ENCODE results near the gene ERP27. TPM values are rescaled to one million over a fixed set of nuclear protein-coding genes. Genes with fewer than 3 reads are reported as not detected.

ERP27 gene
- total and polyA plus RNA-seq, 2 donors (not counting 1 experiment from before 2014, with no cell fraction given) = 0.10 to 0.17 TPM

DNA sequence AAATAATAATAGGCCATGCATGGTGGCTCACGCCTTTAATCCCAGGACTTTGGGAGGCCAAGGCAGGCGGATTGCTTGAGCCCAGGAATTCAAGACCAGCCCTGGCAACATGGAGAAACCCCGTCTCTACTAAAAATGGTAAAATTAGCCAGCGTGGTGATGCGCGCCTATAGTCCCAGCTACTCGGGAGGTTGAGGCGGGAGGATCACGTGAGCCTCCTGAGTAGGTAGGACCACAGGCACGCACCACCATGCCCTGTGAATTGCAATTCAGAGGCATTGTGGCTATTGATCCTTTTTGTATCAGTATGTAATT, 20.7 kb upstream of the ERP27 start:
- H3K4me1 ChIP-seq (ENCODE audit: control insufficient read depth, extremely low read depth, insufficient read depth, low read length) = peaks cover 5% of the 10 kb centered on the region
- H3K79me2 ChIP-seq (ENCODE audit: control insufficient read depth, insufficient read depth, low read length) = no peaks in the 10 kb centered on the region
- DNase-seq (ENCODE audit: low read depth in 2 of 2) = no peak
- H3K9me3 ChIP-seq (ENCODE audit: control insufficient read depth, insufficient read depth, low read depth, low read length) = no peaks in the 10 kb centered on the region
- H3K27me3 ChIP-seq (ENCODE audit: control insufficient read depth, insufficient read depth, low read length) = no peaks in the 10 kb centered on the region
- H3K4me2 ChIP-seq (ENCODE audit: extremely low read depth, insufficient read depth, low read length) = no peak overlapping the region
- no peak for TF ChIP-seq EZH2 (IDR thresholded peaks at IDR 0.05; ENCODE audit: low read length, missing control alignments)
- TF ChIP-seq, protein P1, sequence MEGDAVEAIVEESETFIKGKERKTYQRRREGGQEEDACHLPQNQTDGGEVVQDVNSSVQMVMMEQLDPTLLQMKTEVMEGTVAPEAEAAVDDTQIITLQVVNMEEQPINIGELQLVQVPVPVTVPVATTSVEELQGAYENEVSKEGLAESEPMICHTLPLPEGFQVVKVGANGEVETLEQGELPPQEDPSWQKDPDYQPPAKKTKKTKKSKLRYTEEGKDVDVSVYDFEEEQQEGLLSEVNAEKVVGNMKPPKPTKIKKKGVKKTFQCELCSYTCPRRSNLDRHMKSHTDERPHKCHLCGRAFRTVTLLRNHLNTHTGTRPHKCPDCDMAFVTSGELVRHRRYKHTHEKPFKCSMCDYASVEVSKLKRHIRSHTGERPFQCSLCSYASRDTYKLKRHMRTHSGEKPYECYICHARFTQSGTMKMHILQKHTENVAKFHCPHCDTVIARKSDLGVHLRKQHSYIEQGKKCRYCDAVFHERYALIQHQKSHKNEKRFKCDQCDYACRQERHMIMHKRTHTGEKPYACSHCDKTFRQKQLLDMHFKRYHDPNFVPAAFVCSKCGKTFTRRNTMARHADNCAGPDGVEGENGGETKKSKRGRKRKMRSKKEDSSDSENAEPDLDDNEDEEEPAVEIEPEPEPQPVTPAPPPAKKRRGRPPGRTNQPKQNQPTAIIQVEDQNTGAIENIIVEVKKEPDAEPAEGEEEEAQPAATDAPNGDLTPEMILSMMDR (conservative IDR thresholded peaks at IDR 0.05 in 1 of 2, IDR thresholded peaks at IDR 0.05 in 1 of 2; ENCODE audit: low read depth in 1 of 2, low read length in 2 of 2) = no peak
- no peak overlapping the region for H3K9ac ChIP-seq (ENCODE audit: insufficient read depth, low read length)
- H3K4me3 ChIP-seq (replicated peaks in 1 of 4; ENCODE audit: control extremely low read depth in 1 of 4, insufficient read depth in 1 of 4, low read depth in 3 of 4, low read length in 4 of 4) = no peak overlapping the region
- H4K20me1 ChIP-seq (ENCODE audit: control insufficient read depth, extremely low read depth, insufficient read depth, low read length) = no peaks in the 10 kb centered on the region
- H3K27ac ChIP-seq (ENCODE audit: insufficient read depth, low read length) = no peak overlapping the region
- H2AFZ ChIP-seq (ENCODE audit: low read length) = no peak overlapping the region
- no peaks in the 10 kb centered on the region for H3K36me3 ChIP-seq (ENCODE audit: control insufficient read depth, insufficient read depth, low read length)

GRCh38 chr12:14958361-14959125, 20.2 kb upstream of the ERP27 start:
- peak overlapping the region; percentile 36 for H3K4me2 ChIP-seq (ENCODE audit: extremely low read depth, insufficient read depth, low read length)
- DNase-seq (ENCODE audit: low read depth in 2 of 2) = no peak

GRCh38 chr12:14957551-14958168, 19.3 kb upstream of the ERP27 start:
- Histone ChIP-seq H4K20me1 (ENCODE audit: control insufficient read depth, extremely low read depth, insufficient read depth, low read length) (no peaks in the 10 kb centered on the region), H3K36me3 (ENCODE audit: control insufficient read depth, insufficient read depth, low read length) (no peaks in the 10 kb centered on the region), H3K9me3 (ENCODE audit: control insufficient read depth, insufficient read depth, low read depth, low read length) (no peaks in the 10 kb centered on the region), H3K4me2 (ENCODE audit: extremely low read depth, insufficient read depth, low read length) (peak overlapping the region; percentile 36), H3K79me2 (ENCODE audit: control insufficient read depth, insufficient read depth, low read length) (no peaks in the 10 kb centered on the region), H2AFZ (ENCODE audit: low read length) (peak overlapping the region; percentile 60), H3K9ac (ENCODE audit: insufficient read depth, low read length) (no peak overlapping the region), H3K4me1 (ENCODE audit: control insufficient read depth, extremely low read depth, insufficient read depth, low read length) (peaks cover 5% of the 10 kb centered on the region), H3K27ac (ENCODE audit: insufficient read depth, low read length) (no peak overlapping the region), H3K27me3 (ENCODE audit: control insufficient read depth, insufficient read depth, low read length) (no peaks in the 10 kb centered on the region), H3K4me3 (replicated peaks in 1 of 4; ENCODE audit: control extremely low read depth in 1 of 4, insufficient read depth in 1 of 4, low read depth in 3 of 4, low read length in 4 of 4) (no peak overlapping the region)
- no peak for DNase-seq (ENCODE audit: low read depth in 2 of 2)
- no peak for TF ChIP-seq EZH2 (IDR thresholded peaks at IDR 0.05; ENCODE audit: low read length, missing control alignments)
- TF ChIP-seq, protein P1 (conservative IDR thresholded peaks at IDR 0.05 in 1 of 2, IDR thresholded peaks at IDR 0.05 in 1 of 2; ENCODE audit: low read depth in 1 of 2, low read length in 2 of 2) = no peak

More at GRCh38 chr12:14958361-14959125, 20.2 kb upstream of the ERP27 start:
- H3K27me3 ChIP-seq (ENCODE audit: control insufficient read depth, insufficient read depth, low read length) = no peaks in the 10 kb centered on the region
- no peaks in the 10 kb centered on the region for H4K20me1 ChIP-seq (ENCODE audit: control insufficient read depth, extremely low read depth, insufficient read depth, low read length)
- no peak overlapping the region for H3K4me3 ChIP-seq (replicated peaks in 1 of 4; ENCODE audit: control extremely low read depth in 1 of 4, insufficient read depth in 1 of 4, low read depth in 3 of 4, low read length in 4 of 4)
- no peak overlapping the region for H3K27ac ChIP-seq (ENCODE audit: insufficient read depth, low read length)
- H3K36me3 ChIP-seq (ENCODE audit: control insufficient read depth, insufficient read depth, low read length) = no peaks in the 10 kb centered on the region
- TF ChIP-seq EZH2 (IDR thresholded peaks at IDR 0.05; ENCODE audit: low read length, missing control alignments) = no peak
- TF ChIP-seq, protein P1 (conservative IDR thresholded peaks at IDR 0.05 in 1 of 2, IDR thresholded peaks at IDR 0.05 in 1 of 2; ENCODE audit: low read depth in 1 of 2, low read length in 2 of 2) = no peak
- H3K9me3 ChIP-seq (ENCODE audit: control insufficient read depth, insufficient read depth, low read depth, low read length) = no peaks in the 10 kb centered on the region
- no peaks in the 10 kb centered on the region for H3K79me2 ChIP-seq (ENCODE audit: control insufficient read depth, insufficient read depth, low read length)
- H2AFZ ChIP-seq (ENCODE audit: low read length) = no peak overlapping the region
- peaks cover 5% of the 10 kb centered on the region for H3K4me1 ChIP-seq (ENCODE audit: control insufficient read depth, extremely low read depth, insufficient read depth, low read length)
- no peak overlapping the region for H3K9ac ChIP-seq (ENCODE audit: insufficient read depth, low read length)

Measured in fibroblast of lung (primary cell).